KBM-7 (cell line): Measurements from ENCODE around the gene JUN.

Experiments used
- DNase-seq: peaks from one replicate; pipeline ENCODE4 v3.0.0-alpha.2; 2015
- in situ Hi-C: fragments of 300-500 bp; cut with MboI; formaldehyde crosslinking; loops from 2 replicates; pipeline ENCODE4 v1.14.3; 2020; ENCODE audit warnings: low sequenced_read_pairs, low pct_unique_long_range_greater_than_20kb, mixed read lengths

Gene JUN

DNA sequence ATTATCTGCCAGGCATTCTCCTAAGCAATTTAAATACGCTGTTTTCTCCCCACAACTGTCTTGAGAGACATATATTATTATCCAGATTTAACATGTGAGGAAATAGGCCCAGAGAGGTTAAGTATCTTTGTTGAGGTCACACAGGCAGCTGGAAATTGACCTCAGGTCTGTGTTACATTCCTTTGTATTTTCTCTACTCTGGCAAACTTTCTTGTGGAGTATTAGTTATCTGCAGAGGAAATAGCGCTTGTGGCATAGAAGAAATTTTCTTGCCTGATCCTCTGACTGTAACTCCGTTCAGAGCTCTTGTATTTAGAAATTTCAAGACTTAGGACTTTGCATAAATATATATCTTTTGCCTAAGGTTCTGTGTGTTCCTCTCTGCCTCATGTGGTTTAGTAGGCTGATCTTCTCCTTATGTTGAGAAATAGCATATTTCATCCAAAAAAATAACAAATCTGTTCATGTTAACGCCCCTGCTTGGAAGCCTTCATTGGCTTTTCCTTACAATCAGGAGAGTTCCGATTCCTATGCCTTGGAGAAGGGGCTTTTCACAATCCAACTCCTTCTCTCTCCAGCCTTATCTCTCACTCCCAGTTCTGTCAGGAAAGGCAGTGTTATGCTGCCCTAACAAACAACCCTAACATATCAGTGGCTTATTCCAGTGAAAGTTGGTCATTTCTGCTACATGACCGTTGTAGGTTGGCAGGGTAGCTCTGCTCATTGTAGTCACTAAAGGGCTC, 2.5 kb upstream of the JUN start:
- in situ Hi-C loops, result no loop called here
- no peak for DNase-seq

DNA sequence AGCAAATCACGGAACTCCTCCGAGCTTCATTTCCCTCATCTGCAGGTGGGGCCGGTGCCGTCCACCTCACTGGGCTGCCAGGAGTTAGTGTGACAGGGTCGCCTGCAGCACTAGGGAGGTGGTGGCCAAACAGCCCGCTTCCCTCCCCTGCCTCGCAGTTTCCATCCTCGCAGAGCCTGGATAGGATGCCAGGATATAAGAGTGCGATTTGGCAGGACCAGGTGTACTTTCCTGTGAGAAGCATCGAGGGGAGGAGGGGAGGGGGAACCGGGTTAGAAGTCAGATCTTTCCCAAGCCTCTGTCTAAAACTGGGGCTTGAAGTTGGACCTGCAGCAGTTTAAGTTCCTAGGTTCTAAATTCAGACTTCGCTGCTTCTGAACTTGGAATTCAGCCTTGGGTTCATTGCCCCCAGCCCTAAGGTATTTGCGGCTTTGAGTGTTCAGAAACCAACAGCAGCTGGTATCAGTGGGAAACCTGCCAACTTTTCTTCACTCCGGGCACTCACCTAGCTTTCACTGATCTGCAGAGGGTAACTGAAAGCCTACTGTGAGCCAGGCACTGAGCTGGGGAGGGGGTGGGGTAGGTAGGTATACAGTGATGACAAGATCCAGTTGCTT, 1.7 kb upstream of the JUN start:
- in situ Hi-C loops, result no loop called here
- DNase-seq, result no peak

DNA sequence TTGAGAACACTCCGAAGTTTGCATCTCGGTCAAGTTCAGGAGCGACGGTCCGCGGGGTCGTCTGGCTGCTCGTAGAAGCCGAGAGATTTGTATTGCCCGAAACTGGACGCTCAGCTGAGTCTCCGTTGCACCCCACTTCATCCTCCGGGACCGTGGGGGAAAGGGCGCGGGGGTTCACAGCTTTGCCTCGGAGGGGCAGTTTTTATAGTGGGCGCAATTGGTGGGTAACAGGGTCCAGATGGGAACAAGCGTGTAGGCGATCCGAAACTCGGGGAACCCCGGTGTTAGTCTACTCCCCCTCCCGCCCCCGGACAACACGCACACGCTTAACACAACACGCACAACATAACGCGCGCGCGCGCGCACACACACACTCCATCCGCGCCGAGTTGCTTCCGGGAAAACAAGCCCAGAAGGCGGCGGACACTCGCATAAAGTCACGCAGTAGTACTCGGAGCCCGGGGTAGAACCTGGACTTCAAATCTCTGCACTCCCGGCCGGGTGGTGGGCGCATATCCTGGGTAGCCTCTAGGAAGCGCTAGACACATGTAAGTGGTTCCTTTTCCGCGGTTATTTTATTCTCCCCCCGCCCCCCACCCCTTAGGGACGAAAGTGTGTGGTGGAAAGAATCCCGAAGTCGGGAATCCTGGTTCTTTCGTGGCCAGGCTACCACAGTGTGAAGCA, 1.1 kb upstream of the JUN start:
- in situ Hi-C loops, result no loop called here
- peak; percentile 67 for DNase-seq

DNA sequence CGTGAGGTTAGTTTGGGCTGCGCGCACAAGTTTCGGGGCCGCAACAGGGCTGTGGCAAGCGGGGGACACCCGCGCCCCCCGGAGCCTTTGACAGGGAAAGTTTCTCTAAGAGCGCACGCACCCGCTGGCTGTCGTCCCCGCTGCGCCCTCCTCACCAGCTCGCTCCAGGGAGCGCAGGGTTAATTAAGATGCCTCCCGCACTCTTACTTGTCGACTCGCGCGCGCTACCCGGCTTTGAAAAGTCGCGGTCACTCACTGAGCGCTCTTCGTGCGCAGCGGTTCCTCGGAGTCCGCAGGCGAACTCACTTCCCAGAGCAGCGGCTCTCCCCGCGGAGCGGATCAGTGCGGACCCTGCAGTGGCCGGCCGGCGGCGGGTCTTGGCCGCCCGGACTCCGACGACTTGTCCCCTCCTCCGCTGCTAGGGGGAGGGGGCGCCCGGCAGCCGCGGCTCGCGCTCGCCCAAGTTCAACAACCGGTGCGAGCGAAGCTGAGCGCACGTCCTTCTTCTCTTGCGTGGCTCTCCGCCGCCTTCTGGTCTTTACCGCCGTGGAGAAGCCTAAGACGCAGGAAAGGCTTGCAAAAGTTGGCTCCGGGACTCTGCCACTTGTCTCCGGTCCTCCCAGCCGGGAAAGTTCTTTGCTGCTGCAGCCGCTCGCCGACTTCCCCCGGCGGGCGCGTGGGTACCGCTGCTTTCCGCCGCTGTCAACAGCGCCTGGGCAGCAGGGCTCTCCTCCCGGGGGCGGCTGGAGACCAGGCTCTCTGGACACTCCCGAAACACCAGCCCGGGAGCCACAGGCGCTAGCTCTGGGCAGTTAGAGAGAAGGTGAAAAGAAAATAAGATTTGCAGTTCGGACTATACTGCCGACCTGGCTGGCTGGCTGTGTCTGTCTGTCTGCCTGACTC, 506 bp downstream of the JUN start:
- in situ Hi-C loops, result no loop called here
- DNase-seq, result peak; percentile 64

DNA sequence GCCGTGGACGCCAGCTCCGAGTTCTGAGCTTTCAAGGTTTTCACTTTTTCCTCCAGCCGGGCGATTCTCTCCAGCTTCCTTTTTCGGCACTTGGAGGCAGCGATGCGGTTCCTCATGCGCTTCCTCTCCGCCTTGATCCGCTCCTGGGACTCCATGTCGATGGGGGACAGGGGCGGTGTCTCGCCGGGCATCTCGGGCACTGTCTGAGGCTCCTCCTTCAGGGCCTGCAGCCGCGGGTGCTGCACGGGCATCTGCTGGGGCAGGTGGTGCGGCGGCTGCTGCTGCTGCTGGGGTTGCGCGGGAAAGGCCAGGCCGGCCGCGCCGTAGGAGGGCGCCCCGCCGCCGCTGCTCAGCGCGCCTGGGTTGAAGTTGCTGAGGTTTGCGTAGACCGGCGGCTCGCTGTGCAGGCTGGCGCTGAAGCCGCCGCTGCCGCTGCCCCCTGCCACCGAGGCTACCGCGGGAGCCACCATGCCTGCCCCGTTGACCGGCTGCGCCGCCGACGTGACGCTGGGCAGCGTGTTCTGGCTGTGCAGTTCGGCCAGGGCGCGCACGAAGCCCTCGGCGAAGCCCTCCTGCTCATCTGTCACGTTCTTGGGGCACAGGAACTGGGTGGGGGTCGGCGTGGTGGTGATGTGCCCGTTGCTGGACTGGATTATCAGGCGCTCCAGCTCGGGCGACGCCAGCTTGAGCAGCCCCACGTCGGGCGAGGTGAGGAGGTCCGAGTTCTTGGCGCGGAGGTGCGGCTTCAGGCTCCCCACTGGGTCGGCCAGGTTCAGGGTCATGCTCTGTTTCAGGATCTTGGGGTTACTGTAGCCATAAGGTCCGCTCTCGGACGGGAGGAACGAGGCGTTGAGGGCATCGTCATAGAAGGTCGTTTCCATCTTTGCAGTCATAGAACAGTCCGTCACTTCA, 1.4 kb downstream of the JUN start:
- DNase-seq, result peak; percentile 78
- in situ Hi-C loops, result no loop called here

DNA sequence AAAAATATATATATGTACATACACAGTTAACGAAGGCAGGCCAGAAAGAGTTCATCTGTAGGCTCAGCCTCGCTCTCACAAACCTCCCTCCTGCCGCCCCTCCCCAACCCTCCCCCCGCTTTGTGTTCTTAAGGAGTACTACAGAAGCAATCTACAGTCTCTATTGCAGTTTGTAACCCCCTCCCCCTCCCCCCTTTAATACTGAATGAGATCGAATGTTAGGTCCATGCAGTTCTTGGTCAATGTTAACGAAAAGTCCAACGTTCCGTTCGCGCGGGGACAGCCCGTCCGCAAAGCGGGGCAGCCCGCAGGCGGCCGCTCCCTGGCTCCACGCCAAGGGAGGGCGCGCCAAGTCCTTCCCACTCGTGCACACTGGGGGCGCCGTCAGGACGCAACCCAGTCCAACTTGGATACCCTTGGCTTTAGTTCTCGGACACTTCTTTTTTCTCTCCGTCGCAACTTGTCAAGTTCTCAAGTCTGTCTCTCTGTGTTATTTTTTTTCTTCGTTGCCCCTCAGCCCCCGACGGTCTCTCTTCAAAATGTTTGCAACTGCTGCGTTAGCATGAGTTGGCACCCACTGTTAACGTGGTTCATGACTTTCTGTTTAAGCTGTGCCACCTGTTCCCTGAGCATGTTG, 2.2 kb downstream of the JUN start:
- in situ Hi-C loops, result no loop called here
- peak; percentile 72 for DNase-seq

DNA sequence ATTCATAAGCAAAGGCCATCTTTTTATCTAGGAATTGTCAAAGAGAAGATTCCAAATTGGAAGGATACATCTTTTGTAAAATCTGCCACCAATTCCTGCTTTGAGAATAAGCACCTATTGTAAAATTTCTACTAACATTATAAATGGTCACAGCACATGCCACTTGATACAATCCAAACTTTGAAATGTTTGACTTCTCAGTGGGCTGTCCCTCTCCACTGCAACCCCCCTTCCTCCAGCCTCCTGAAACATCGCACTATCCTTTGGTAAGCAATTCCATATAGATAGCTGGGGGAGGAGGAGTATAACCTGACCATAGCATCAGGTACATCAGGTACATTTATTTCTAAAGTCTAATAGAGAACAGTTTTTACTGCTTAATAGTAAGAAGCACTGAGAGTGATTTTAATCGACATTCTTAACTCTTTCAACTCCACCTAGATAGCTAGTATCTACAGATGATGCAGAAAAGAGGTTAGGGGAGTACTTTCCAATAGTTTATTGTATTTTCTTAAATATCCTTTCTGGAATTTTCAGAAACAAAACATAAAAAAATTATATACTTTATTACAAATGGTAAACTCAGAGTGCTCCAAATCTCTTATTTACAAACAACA, 2.9 kb downstream of the JUN start:
- in situ Hi-C loops, result no loop called here
- DNase-seq, result no peak

DNA sequence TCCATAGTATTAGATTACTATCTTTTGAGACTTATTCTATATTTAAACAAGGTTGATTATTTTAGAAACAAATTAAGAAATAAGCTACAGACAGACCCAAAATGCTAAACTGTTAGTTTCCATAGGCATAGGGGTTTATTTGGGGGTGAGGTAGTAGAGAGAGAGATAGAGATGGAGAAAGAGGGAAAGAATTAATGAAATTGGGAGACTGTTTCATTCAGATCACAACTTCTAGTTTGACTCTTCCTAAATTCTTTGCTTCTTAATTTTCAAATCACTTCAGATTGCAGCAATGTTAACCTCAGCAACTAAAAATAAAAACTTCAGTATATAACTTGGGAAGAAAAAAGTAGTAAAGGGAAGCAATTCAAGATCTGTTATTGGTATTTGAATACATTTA, 3.4 kb downstream of the JUN start:
- DNase-seq, result no peak
- in situ Hi-C loops, result no loop called here

DNA sequence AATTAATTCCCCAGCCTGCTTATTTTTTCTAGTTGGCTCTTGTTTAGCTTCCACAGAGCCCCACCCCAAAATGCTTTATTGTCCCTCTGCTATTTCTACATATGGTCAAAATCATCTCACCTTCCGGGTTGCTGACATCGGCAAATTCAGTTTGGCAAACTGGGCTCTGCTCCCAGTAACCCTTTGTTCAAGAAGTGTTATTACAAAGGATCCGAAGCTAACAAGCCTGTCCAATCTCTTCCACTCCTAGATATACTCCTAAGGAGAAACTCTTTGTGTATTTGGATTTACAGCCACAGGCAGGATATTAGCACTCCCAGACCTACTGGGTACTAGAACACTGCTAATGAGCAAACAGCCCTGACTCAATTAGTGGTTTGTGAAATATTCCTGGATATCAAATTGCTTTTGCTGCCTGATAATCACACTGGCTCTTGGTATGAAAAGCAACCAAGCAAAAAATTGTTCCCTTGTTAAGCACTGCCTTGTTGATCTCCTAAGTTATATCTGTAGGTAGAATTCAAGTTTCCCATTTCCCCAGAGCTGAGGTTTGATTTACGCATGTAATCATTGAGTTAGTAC, 4.0 kb downstream of the JUN start:
- no peak for DNase-seq
- in situ Hi-C loops, result no loop called here

DNA sequence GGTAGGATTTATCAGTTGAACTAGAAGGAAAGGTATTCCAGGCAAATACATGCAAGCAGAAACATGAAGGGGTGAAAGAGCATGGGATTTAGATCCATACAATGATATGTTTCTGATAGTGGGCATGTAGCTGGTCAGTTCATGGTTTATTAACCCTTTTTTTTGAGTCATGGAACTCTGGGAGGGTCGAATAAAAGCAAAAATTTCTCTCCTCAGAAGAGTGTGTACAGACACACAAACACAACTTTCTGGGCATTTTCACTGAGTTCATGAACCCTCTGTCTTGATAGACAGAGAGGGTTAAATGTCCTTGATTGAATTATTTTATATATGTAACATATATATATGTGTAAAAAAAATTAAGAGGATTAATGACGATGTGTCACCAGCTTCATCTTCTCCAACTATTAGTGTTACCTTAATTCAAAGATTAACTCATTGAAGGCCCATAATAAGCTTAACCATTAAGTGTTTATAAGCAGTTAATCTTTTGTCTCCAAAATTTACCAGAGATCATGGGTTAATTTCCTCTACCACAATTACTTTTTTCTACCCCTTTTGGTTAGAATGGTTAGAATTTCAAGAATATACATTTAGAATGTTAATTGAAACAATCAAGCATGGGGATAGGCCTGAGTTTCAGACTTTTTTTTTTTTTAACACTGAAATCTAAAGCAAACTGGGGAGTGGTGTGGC, 4.6 kb downstream of the JUN start:
- no peak for DNase-seq
- in situ Hi-C loops, result no loop called here

DNA sequence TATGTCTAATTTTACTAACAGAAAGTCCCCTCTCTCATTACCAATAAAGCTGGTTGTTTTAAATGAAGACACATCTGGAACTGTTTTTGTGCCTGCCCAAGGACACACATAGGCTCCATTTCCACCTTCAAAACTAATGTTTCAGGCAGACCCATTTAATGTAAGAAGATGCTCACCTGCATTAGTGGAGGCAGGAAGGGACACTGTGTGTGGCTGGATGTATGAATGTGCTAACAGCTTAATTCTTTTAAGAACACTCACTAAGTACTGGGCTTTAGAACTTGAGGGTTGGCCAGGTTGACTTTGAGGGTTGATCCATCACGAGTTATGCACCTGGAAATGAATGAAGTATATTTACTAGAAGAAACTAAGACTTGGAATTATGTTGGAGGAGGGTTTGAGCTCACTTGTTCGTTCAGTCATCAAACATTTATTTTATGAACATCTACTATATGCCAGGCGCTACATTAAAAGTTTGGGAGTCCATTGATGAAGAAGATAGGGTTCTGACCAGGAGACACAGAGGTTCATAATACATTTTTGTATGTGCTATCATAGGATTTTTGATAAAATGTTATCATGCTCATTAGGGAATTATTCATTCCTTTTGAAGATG, 5.4 kb downstream of the JUN start:
- in situ Hi-C loops, result no loop called here
- no peak for DNase-seq

DNA sequence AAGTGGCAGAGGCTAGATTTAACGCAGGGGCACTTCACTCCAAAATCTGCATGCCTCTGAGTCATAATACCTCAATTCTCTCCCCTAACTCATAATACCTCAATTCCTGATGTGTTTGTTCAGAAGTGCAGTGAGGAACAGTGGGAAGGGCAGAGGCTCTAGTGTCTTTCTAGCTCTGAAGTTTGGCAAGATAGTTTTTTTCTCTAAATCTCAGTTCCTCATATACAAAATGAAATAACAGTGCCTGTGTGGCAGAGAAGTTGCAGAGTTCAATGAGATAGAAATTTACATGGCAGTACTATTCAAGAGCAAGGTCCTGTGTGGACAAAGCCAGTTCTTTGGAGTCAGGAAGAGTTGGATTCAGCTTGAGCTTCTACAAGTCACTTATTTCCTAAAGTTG, 9.8 kb downstream of the JUN start:
- DNase-seq, result no peak

DNA sequence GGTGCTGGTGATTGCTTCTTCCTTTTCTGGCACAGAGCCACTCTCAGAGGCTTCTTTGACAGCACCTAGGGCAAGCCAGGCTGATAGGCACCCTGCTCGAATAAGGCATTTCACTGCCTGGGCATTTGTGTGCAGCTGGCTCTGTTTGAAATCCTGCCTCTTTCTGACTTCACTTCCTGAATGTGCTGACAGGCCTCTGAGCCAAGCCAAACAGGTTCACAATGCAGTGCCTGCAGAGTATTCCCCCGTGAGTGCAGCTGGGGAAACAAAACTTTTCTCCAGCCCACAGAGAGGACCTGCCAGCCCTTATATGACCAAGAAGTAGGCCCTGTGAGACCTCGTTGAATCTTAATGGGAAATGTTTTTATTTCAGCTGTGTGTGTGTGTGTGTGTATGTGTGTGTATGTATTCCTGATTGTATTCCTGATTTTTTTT, 10.4 kb downstream of the JUN start:
- peak; percentile 44 for DNase-seq
- in situ Hi-C loops, result no loop called here

More for the DNA sequence above, 9.8 kb downstream of the JUN start:
- in situ Hi-C loops, result no loop called here

DNA sequence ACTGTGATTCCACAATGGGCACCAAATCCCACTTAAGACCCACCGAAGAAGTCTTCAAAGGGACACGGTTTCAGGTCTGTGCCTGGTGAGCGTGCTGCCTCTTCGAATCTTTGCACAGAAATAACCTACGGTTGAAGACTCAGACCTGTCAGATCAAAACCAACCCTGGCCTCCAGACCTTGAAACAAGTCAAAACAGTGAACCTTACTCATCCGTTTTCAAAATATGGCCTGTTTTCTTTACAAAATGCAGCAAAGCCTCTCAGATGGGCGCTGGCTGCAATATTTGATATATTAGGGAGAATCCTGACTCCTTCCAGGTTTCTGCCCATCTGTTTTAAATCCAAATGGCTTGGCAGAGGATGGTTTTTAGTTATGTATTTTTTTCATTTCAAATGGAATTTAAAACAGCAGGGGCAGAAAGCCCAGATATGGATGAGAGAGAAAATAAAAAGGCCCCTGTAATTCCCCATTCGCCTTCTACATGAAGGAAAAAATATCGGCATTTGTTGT, 14.0 kb downstream of the JUN start:
- in situ Hi-C loops, result no loop called here
- no peak for DNase-seq

DNA sequence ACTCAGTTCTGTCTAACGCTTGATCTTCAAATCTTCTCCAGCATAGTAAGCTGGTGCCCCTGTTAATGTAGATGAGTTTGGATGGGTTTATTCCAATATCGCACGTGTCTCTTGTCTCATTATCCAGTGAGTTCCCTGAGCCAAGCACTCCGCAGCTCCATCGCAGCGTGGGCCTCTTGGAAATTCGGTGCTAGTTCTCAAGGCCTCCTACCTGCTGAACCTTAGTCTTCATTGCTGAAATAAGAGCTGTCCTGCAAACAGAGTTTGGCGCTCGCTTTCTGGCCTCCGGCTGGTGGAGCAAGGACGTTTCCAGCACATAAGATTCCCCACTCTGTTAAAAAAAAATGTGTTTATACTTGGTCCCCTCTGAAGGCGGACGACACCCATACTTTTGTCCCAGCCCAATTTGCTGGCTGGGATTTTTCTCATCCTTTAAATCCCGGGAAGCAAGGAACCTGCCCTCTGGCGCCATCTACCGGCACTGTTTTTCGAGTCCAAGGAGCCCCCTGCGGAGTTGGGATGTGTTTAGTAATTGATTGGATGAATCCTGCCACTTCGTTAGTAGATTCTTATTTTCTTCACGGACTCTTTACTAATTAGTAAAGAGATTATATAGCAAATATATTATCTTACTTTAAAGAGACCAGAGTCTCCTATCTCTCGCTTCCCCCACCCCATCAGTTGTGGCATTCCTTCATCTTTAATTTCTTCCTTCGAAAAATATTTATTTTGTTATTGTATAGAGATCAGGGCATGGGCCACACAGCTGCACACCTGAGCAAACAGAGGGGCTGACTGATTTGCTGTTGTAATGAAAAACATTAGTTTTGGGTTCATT, 14.7 kb downstream of the JUN start:
- peak; percentile 57 for DNase-seq
- in situ Hi-C loops, result no loop called here
